HCT116 (cell line): ENCODE measurements around the gene PIK3R6.

ENCODE experiments used
- CTCF ChIP-seq, 3 experiments: fragments of 200-600 bp in 1 of 3; sonication (generic) in 1 of 3; IDR thresholded peaks in 2 of 3; conservative IDR thresholded peaks in 1 of 3; 2 replicates each; pipeline ENCODE4 v1.5.1; 2012 to 2017; ENCODE audit warnings: low read depth in 2 of 3, low read length in 2 of 3, antibody characterized with exemption in 1 of 3, borderline replicate concordance in 1 of 3, control low read depth in 1 of 3, mild to moderate bottlenecking in 1 of 3, mixed read lengths in 1 of 3, mixed run types in 1 of 3, moderate library complexity in 1 of 3; ENCODE audit not compliant: insufficient read depth in 1 of 3
- EZH2 ChIP-seq: fragments of 200-600 bp; sonication (generic); IDR thresholded peaks from 2 replicates; pipeline ENCODE4 v1.6.1; 2017; ENCODE audit warnings: antibody characterized with exemption, mixed run types
- JUND ChIP-seq: IDR thresholded peaks from 2 replicates; pipeline ENCODE4 v1.6.1; 2012
- POLR2A ChIP-seq: IDR thresholded peaks from 2 replicates; pipeline ENCODE4 v1.7.0; 2011; ENCODE audit warnings: borderline replicate concordance; ENCODE audit not compliant: insufficient read depth, insufficient read length; ENCODE audit errors: extremely low read depth
- REST ChIP-seq: IDR thresholded peaks from 2 replicates; pipeline ENCODE4 v1.6.1; 2012; ENCODE audit warnings: low read depth
- SRF ChIP-seq: IDR thresholded peaks from 2 replicates; pipeline ENCODE4 v1.6.1; 2012; ENCODE audit warnings: low read depth
- TCF7L2 ChIP-seq: IDR thresholded peaks from 2 replicates; pipeline ENCODE4 v1.7.0; 2011; ENCODE audit warnings: borderline replicate concordance, inconsistent platforms; ENCODE audit not compliant: insufficient read depth, insufficient read length; ENCODE audit errors: extremely low read depth
- YY1 ChIP-seq: IDR thresholded peaks from 2 replicates; pipeline ENCODE4 v1.6.1; 2011; ENCODE audit warnings: low read length, low read depth, moderate library complexity, mild to moderate bottlenecking; ENCODE audit not compliant: insufficient replicate concordance; ENCODE audit errors: extremely low read depth
- ZBTB33 ChIP-seq: IDR thresholded peaks from 2 replicates; pipeline ENCODE4 v1.6.1; 2011; ENCODE audit warnings: mild to moderate bottlenecking, low read length, moderate library complexity; ENCODE audit not compliant: insufficient replicate concordance; ENCODE audit errors: extremely low read depth
- ZFX ChIP-seq: fragments of 450-650 bp; IDR thresholded peaks from 2 replicates; pipeline ENCODE4 v1.6.1; 2017

- no peak for TF ChIP-seq YY1
- no peak for TF ChIP-seq JUND
- TF ChIP-seq CTCF (IDR thresholded peaks at IDR 0.05 in 2 of 3, conservative IDR thresholded peaks at IDR 0.05 in 1 of 3; ENCODE audit: borderline replicate concordance in 1 of 3, insufficient read depth in 1 of 3, low read depth in 2 of 3, low read length in 2 of 3): no peak
- no peak for TF ChIP-seq REST
- TF ChIP-seq TCF7L2: no peak
- no peak for TF ChIP-seq POLR2A
- TF ChIP-seq SRF: no peak
- no peak for TF ChIP-seq EZH2
- TF ChIP-seq ZFX: no peak
- TF ChIP-seq ZBTB33: no peak
These were observed 10.5 kb upstream of the PIK3R6 start for GRCh38 chr17:8877984-8878383.
